T-helper 1 cell treated with Interleukin-12 subunit alpha and Interleukin-12 subunit beta and Interleukin-4 antibody, amounts not matched to agents 30 ng/mL and 1 ng/mL, for 36 hours (primary cell): ENCODE measurements around the gene LRBA. TPM values are rescaled to one million over a fixed set of nuclear protein-coding genes. Genes with fewer than 3 reads are reported as not detected.

ENCODE experiments used
- intact Hi-C: fragments of 100-400 bp; cut with micrococcal nuclease; formaldehyde crosslinking; loops from one replicate; pipeline ENCODE4 v1.15.1; 2024
- total RNA-seq: library from RNA; stranded (reverse); gene quantifications from 2 replicates; pipeline ENCODE4 v1.2.3, GENCODE V29; 2022

LRBA gene
- total RNA-seq, 1 donor from 2014 or later, result 49.3 TPM

- intact Hi-C loops, result no loop called here
Observed at GRCh38 chr4:150381609-150382008, 633.5 kb downstream of the LRBA start.

DNA sequence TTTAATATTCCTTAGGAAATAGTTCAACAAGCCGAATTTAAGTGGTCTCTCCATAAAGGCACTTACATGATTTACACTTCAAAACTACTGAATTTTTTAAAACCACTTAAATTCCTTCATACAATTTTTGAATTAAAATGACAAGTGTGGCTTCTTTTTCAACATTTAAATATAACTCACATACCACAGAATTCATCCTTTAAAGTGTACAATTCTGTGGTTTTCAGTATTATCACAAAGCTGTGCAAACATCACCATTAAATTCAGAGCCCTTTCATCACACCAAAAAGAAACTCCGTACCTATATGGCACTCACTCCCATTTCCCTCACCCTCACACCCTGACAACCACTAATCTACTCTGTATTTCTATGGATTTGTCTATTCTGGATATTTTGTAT, 634.0 kb downstream of the LRBA start:
- intact Hi-C loops, result no loop called here

GRCh38 chr4:150379454-150379853, 635.6 kb downstream of the LRBA start:
- intact Hi-C loops, result no loop called here

DNA sequence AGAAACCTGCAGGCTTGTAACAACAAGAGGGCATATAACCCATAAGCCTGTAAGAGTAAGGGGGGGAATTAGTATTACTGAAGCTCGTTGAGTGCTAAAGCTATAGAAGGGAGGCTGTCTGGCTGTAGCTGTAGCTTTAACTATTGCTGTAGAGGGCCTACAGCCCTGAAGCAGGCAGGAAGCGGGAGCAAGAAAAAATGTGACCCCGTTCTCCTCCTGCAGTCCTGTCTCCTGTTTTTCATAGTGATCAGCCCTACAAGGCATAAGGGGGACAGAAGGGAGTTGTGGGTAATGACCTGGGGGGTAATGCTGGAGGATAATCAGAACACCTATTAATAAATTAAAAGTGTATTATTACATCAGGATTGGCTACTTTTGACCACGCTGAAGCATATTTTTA, 640.1 kb downstream of the LRBA start:
- intact Hi-C loops, result no loop called here

- intact Hi-C loops, result no loop called here
Observed at GRCh38 chr4:150371869-150372268, 643.2 kb downstream of the LRBA start.

DNA sequence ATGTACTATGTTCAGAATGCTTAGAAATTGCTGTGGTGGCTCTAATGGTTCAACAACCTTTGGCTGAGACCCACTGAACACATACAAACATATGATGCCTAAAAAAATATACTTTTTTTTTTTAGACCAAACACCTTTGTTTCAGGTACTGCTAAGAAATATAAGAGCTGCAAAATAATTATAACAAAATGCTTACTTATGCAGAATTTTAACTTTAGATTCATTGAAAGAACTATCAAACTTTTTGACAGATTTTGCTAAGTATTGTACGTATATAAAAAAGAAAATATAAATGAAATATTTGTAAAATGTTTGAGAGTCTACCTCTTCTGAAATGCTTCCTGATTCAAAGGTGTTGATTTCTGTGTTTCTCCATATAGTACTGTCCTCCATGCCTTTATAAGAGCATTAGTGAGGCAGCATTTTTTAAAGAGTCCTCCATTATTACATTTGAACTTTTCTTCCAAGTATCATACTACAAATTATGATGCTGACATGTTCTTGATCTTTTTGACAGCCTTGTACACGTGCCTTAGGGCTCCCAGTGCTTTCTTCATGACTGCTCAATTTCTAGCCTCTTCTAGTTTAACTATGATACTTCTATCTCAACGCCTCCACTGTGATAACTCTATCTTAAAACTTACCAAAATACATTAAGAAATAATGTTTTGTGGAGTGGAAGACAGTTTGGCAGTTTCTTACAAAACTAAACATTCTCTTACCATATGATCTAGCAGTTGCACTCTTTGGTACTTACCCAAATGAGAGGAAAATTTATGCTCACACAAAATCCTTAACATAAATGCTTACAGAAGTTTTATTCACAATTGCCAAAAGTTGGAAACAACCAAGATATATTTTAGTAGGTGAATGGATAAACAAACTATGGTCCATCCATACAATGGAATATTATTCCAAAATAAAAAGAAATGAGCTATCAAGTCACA, 645.4 kb downstream of the LRBA start:
- intact Hi-C loops, result no loop called here

DNA sequence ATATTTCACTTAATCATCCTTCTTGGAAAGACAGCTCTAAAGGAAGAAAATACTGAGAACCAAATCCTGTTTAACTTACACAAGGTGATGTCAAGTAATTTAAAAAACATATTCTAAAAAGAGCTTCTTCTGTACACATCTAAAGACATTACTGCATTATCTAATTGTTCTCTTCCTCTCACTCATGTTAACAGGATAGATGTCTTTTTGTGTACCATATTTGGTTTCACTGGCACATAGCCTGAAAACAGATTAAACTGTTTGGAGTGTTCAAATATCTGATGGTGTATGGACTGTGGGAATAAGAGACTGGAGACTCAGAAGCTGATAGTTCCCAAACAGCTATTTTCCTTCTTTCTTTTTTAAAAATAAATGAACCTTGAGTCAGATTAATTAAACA, 646.4 kb downstream of the LRBA start:
- intact Hi-C loops, result no loop called here

GRCh38 chr4:150367326-150367725, 647.8 kb downstream of the LRBA start:
- intact Hi-C loops, result no loop called here

DNA sequence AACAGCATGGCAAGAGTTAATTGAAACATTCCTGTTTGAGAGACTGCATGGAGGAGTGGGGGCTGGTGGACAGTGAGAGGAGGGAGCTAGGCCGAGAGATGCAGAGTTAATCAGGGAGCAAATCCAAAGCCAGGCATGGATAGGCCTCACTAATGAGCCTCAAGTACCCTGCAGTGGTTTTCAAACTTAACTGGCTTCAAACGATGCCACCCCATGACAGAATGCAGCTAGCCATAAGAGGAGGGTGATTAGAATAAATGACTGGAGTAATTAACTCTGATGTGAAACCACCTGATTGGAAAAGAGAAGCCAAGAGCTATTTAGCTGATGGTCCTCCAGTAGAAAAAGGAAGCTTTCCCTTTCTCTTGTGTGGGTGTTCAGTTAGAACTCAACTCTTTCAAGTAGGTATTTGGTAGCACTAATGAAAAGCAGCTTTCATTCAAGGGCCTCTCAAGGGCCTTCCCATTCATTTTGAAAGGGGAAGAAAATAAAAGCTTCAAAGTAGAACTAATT, 648.5 kb downstream of the LRBA start:
- intact Hi-C loops, result no loop called here

GRCh38 chr4:150363721-150364688, 651.1 kb downstream of the LRBA start:
- intact Hi-C loops, result no loop called here

- intact Hi-C loops, result no loop called here
Observed at GRCh38 chr4:150358691-150359090, 656.4 kb downstream of the LRBA start.

GRCh38 chr4:150357829-150358228, 657.3 kb downstream of the LRBA start:
- intact Hi-C loops, result no loop called here

- intact Hi-C loops, result no loop called here
Observed at GRCh38 chr4:150355858-150356455, 659.1 kb downstream of the LRBA start.

- intact Hi-C loops, result no loop called here
Observed at GRCh38 chr4:150355418-150355817, 659.7 kb downstream of the LRBA start.

GRCh38 chr4:150354214-150354796, 660.8 kb downstream of the LRBA start:
- intact Hi-C loops, result no loop called here

DNA sequence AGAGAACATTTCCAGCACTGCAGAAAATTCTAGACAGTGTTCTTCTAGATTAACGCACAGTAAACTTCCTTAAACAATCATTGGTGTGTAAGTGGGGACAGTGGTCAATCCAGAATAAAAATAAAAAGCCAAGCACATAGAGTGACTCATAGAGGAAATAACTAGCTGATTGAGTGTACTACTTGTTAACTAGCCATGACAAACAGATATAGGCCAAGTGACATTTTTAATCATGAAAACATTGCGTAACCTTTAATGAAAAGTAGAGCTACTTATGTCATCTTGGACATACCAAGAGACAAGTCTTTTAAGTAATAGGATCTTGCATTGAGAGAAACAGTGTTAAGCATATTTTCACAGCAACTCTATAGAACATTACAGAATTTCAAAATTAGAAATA, 667.0 kb downstream of the LRBA start:
- intact Hi-C loops, result no loop called here

- intact Hi-C loops, result no loop called here
Observed at GRCh38 chr4:150345207-150345744, 669.8 kb downstream of the LRBA start.

GRCh38 chr4:150343796-150344195, 671.3 kb downstream of the LRBA start:
- intact Hi-C loops, result no loop called here

GRCh38 chr4:150342945-150343344, 672.1 kb downstream of the LRBA start:
- intact Hi-C loops, result no loop called here

- intact Hi-C loops, result no loop called here
Observed at GRCh38 chr4:150337734-150338133, 677.4 kb downstream of the LRBA start.
